Measurements from ENCODE around the gene RPS27. TPM values are rescaled to one million over a fixed set of nuclear protein-coding genes. Genes with fewer than 3 reads are reported as not detected.
A peak's percentile ranks its signal among the peaks of the same experiment; 100 is the strongest.

Gene RPS27
- total RNA-seq, 1 donor from 2014 or later = 3,415 TPM

GRCh38 chr1:153987621-153988020, 2.9 kb upstream of the RPS27 start:
- H3K4me1 ChIP-seq = peaks cover 20% of the 10 kb centered on the region
- TF ChIP-seq EZH2phosphoT487 (IDR thresholded peaks at IDR 0.05) (no peak), CTCF (IDR thresholded peaks at IDR 0.05) (no peak), EZH2 (IDR thresholded peaks at IDR 0.05) (no peak)

GRCh38 chr1:153991151-153991630, 629 bp downstream of the RPS27 start:
- Histone ChIP-seq H3K36me3 (peaks cover 14% of the 10 kb centered on the region), H3K79me2 (ENCODE audit: low read depth) (peaks cover 29% of the 10 kb centered on the region), H3K27me3 (no peaks in the 10 kb centered on the region), H3K9me3 (ENCODE audit: low read depth) (no peaks in the 10 kb centered on the region), H3F3A (ENCODE audit: low read depth) (peaks cover 61% of the 10 kb centered on the region), H2AFZ (replicated peaks) (no peak overlapping the region), H3K9ac (peak overlapping the region; percentile 87), H3K27ac (peak overlapping the region; percentile 34), H3K4me3 (peak overlapping the region; percentile 87), H3K4me2 (peak overlapping the region; percentile 100), H4K20me1 (ENCODE audit: low read depth) (peaks cover 18% of the 10 kb centered on the region), H3K4me1 (peaks cover 14% of the 10 kb centered on the region)
- peaks cover 28% of the 10 kb centered on the region for H3K4me1 Mint-ChIP-seq
- H3K4me3 Mint-ChIP-seq = peak overlapping the region; percentile 98
- peak overlapping the region; percentile 39 for H3K27ac Mint-ChIP-seq
- H3K27me3 Mint-ChIP-seq (ENCODE audit: insufficient read depth, low read depth) = peaks cover 6% of the 10 kb centered on the region
- no peaks in the 10 kb centered on the region for H3K9me3 Mint-ChIP-seq
- DNase-seq (ENCODE audit: low spot score) = no peak
- TF ChIP-seq EZH2 (IDR thresholded peaks at IDR 0.05) (no peak), CTCF (IDR thresholded peaks at IDR 0.05) (no peak), EZH2phosphoT487 (IDR thresholded peaks at IDR 0.05) (no peak)
- peaks cover 30% of the 10 kb centered on the region for H3K36me3 Mint-ChIP-seq

More at GRCh38 chr1:153987621-153988020, 2.9 kb upstream of the RPS27 start:
- Histone ChIP-seq H2AFZ (replicated peaks) (no peak overlapping the region), H3K9me3 (ENCODE audit: low read depth) (no peaks in the 10 kb centered on the region), H3K4me3 (no peak overlapping the region), H3K9ac (no peak overlapping the region), H3K36me3 (peaks cover 8% of the 10 kb centered on the region), H3K27ac (no peak overlapping the region), H3K4me2 (no peak overlapping the region), H3K27me3 (no peaks in the 10 kb centered on the region), H4K20me1 (ENCODE audit: low read depth) (peaks cover 13% of the 10 kb centered on the region), H3K79me2 (ENCODE audit: low read depth) (peaks cover 28% of the 10 kb centered on the region), H3F3A (ENCODE audit: low read depth) (peaks cover 32% of the 10 kb centered on the region)
- Mint-ChIP-seq H3K27ac (no peak overlapping the region), H3K4me1 (peaks cover 31% of the 10 kb centered on the region), H3K27me3 (ENCODE audit: insufficient read depth, low read depth) (peaks cover 7% of the 10 kb centered on the region), H3K9me3 (no peaks in the 10 kb centered on the region), H3K36me3 (peaks cover 24% of the 10 kb centered on the region), H3K4me3 (no peak overlapping the region)
- no peak for DNase-seq (ENCODE audit: low spot score)

- H3K4me3 Mint-ChIP-seq = peak overlapping the region; percentile 98
- H3K27ac Mint-ChIP-seq = no peak overlapping the region
- Histone ChIP-seq H3K36me3 (peaks cover 14% of the 10 kb centered on the region), H3K4me3 (peak overlapping the region; percentile 87), H4K20me1 (ENCODE audit: low read depth) (peaks cover 18% of the 10 kb centered on the region), H3K4me1 (peaks cover 14% of the 10 kb centered on the region), H3K27ac (peak overlapping the region; percentile 34), H2AFZ (replicated peaks) (no peak overlapping the region), H3K4me2 (peak overlapping the region; percentile 100), H3K79me2 (ENCODE audit: low read depth) (peaks cover 29% of the 10 kb centered on the region), H3K9ac (peak overlapping the region; percentile 87), H3K27me3 (no peaks in the 10 kb centered on the region), H3F3A (ENCODE audit: low read depth) (peaks cover 62% of the 10 kb centered on the region), H3K9me3 (ENCODE audit: low read depth) (no peaks in the 10 kb centered on the region)
- peaks cover 23% of the 10 kb centered on the region for H3K4me1 Mint-ChIP-seq
- no peak for DNase-seq (ENCODE audit: low spot score)
- no peak for TF ChIP-seq CTCF (IDR thresholded peaks at IDR 0.05)
- TF ChIP-seq EZH2 (IDR thresholded peaks at IDR 0.05) = no peak
- no peak for TF ChIP-seq EZH2phosphoT487 (IDR thresholded peaks at IDR 0.05)
- peaks cover 6% of the 10 kb centered on the region for H3K27me3 Mint-ChIP-seq (ENCODE audit: insufficient read depth, low read depth)
- peaks cover 30% of the 10 kb centered on the region for H3K36me3 Mint-ChIP-seq
- no peaks in the 10 kb centered on the region for H3K9me3 Mint-ChIP-seq
Measured at GRCh38 chr1:153991806-153992205, 1.2 kb downstream of the RPS27 start.

Measured in neural progenitor cell (in vitro differentiated cells).